Prostate gland (tissue), 2 donors: Measurements from ENCODE around the gene ATP5F1E. TPM values are rescaled to one million over a fixed set of nuclear protein-coding genes. Genes with fewer than 3 reads are reported as not detected.

Source experiments
- DNase-seq: peaks from one replicate; pipeline ENCODE4 v3.0.0-alpha.2; 2019; ENCODE audit warnings: low spot score
- H3K27ac ChIP-seq, 2 donors: fragments of 200-600 bp; sonication (generic); 2 replicates each; pipeline ENCODE4 v1.5.1; 2017 to 2019
- H3K27me3 ChIP-seq: fragments of 200-600 bp; sonication (generic); replicated peaks from 2 replicates; pipeline ENCODE4 v1.5.1; 2019; ENCODE audit not compliant: insufficient read depth
- H3K36me3 ChIP-seq, 2 donors: fragments of 200-600 bp; sonication (generic); 1 replicate in 1 of 2; 2 replicates in 1 of 2; pipeline versions ENCODE4 v1.5.1 to v1.8.1; 2017 to 2019
- H3K4me1 ChIP-seq: fragments of 200-600 bp; sonication (generic); replicated peaks from 2 replicates; pipeline ENCODE4 v1.5.1; 2019
- H3K4me3 ChIP-seq, 2 donors: fragments of 200-600 bp; sonication (generic); 2 replicates each; pipeline ENCODE4 v1.5.1; 2017 to 2019
- H3K9me3 ChIP-seq: fragments of 200-600 bp; sonication (generic); 2 replicates; pipeline ENCODE4 v1.5.1; 2017
- POLR2A ChIP-seq: fragments of 450-650 bp; IDR thresholded peaks from one replicate; pipeline ENCODE4 v1.6.1; 2016; ENCODE audit warnings: antibody characterized with exemption, mild to moderate bottlenecking
- POLR2AphosphoS5 ChIP-seq: sonication (generic); formaldehyde crosslinking; IDR thresholded peaks from one replicate; pipeline ENCODE4 v1.6.1; 2017; ENCODE audit warnings: antibody characterized with exemption
- WGBS: methylation state at CpG from one replicate; pipeline ENCODE4 v1.1.5; 2018; 5-methylcytosine and 5-hydroxymethylcytosine counted together
- intact Hi-C: fragments of 100-400 bp; cut with DNase I; formaldehyde crosslinking; loops from one replicate; pipeline ENCODE4 v1.14.2; 2022
- total RNA-seq, 2 donors: library from RNA; depleted of rRNA; stranded (reverse); fragments of >200 nt; gene quantifications; one replicate each; pipeline ENCODE4 v1.1.0, GENCODE V29; 2016
- TF ChIP-seq, protein P1 (sequence below), 4 experiments: fragments of 200-600 bp in 2 of 4; fragments of 450-650 bp in 2 of 4; sonication (generic) in 2 of 4; IDR thresholded peaks; 1 replicate in 3 of 4; 2 replicates in 1 of 4; pipeline ENCODE4 v1.5.1; 2016 to 2019; ENCODE audit warnings: antibody characterized with exemption in 4 of 4, mild to moderate bottlenecking in 2 of 4, moderate library complexity in 2 of 4

The ATP5F1E gene
- total RNA-seq, 2 donors from 2014 or later, result 23.5 to 24.4 TPM

DNA sequence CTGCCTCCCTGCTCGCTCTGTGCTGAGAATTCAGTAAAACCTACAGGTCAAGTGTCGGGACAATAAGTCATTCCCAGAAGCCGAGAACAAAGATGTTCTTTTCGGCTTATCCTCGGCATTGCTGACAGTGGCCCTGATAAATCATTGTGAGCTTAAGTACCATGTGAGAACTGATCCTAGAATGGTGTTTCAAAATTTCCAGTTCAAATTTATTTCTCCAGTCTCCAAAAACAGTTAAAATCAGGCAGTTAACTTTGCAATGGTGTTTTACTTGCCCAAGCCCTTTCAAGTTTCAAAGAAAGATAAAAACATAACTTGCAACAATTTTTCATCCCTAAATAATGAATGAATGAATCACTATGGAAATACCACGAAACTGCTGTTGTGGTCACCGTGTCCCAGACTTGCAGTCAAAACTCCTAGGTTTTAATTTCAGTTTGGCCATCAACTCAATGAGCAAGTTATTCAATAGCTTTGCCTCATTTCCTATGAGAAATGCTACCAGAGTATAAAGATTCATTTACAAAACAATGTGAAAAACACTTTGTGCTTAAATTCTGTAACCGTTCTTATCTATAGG, 4.3 kb downstream of the ATP5F1E start:
- no peak for DNase-seq
- TF ChIP-seq POLR2A, result no peak
- no peak for TF ChIP-seq POLR2AphosphoS5
- TF ChIP-seq, protein P1, sequence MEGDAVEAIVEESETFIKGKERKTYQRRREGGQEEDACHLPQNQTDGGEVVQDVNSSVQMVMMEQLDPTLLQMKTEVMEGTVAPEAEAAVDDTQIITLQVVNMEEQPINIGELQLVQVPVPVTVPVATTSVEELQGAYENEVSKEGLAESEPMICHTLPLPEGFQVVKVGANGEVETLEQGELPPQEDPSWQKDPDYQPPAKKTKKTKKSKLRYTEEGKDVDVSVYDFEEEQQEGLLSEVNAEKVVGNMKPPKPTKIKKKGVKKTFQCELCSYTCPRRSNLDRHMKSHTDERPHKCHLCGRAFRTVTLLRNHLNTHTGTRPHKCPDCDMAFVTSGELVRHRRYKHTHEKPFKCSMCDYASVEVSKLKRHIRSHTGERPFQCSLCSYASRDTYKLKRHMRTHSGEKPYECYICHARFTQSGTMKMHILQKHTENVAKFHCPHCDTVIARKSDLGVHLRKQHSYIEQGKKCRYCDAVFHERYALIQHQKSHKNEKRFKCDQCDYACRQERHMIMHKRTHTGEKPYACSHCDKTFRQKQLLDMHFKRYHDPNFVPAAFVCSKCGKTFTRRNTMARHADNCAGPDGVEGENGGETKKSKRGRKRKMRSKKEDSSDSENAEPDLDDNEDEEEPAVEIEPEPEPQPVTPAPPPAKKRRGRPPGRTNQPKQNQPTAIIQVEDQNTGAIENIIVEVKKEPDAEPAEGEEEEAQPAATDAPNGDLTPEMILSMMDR (IDR thresholded peaks at IDR 0.05), result no peak
- Histone ChIP-seq H3K36me3 (no peaks in the 10 kb centered on the region), H3K27me3 (no peaks in the 10 kb centered on the region), H3K27ac (no peak overlapping the region), H3K9me3 (no peaks in the 10 kb centered on the region), H3K4me3 (no peak overlapping the region), H3K4me1 (peaks cover 7% of the 10 kb centered on the region)
- 64% methylated on average over 8 of the region's 8 CpGs for WGBS
- intact Hi-C loops, result no loop called here

DNA sequence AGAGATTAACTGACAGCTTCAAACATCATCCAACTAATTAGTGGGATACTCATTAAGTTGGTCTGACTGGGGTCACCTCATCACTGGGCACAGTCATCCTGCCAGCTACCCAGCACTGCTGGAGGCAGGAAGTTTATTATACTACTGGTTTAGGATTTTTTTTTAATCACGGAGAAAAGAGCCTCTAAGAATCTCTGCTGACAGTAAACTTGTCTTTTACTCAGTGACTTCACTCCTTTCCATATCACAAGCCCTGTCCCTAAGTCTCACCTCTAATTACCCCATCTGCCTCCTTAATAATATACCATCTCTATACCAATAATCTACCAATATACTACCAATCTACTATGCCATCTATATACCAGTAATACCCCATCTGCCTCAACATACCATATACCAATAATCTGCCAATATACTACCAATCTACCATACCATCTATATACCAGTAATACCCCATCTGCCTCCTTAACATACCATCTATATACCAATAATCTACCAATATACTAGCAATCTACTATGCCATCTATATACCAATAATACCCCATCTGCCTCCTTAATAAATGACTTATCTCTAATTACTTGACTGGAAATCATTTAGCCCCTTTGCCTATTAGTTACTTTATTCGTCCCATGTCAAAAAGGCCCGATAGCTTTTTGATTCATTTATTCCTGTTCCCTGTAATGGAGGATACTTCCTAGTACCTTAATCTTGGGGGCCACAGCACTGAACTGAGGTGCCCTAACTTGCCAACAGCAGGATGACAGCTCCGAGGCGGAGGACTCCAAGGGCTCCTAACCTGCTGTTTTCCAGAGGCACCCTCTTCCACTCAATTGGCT, 5.0 kb downstream of the ATP5F1E start:
- intact Hi-C loops, result no loop called here
- H3K27me3 ChIP-seq, result no peaks in the 10 kb centered on the region
- H3K36me3 ChIP-seq, result no peaks in the 10 kb centered on the region
- 80% methylated on average over 5 of the region's 5 CpGs for WGBS
- no peak for DNase-seq
- no peaks in the 10 kb centered on the region for H3K9me3 ChIP-seq
- H3K4me1 ChIP-seq, result peaks cover 7% of the 10 kb centered on the region
- H3K4me3 ChIP-seq, result no peak overlapping the region
- no peak overlapping the region for H3K27ac ChIP-seq
- TF ChIP-seq, protein P1 (IDR thresholded peaks at IDR 0.05), result no peak
- TF ChIP-seq POLR2A, result no peak
- TF ChIP-seq POLR2AphosphoS5, result no peak

DNA sequence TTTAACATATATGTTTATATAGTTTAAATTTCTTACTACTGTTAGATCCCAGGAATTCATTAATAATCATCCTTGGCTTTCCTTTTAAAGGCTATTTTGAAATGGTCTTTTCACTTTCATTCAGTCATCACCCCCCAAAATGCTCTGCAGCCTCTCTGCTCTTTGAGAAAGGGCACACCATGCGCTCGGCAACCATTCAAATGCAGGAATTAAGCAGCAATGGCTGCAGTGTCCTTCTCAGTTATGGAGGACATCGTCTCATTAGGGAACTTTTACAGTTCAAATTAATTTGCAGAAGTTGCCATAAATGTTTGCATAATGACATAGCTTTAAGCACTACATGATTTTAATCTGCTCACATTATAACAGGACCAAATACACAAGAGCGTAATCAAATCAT, 6.6 kb downstream of the ATP5F1E start:
- intact Hi-C loops, result no loop called here
- TF ChIP-seq, protein P1 (IDR thresholded peaks at IDR 0.05), result no peak
- TF ChIP-seq POLR2AphosphoS5, result no peak
- no peak for TF ChIP-seq POLR2A
- no peak overlapping the region for H3K27ac ChIP-seq
- no peaks in the 10 kb centered on the region for H3K27me3 ChIP-seq
- no peaks in the 10 kb centered on the region for H3K4me1 ChIP-seq
- no peaks in the 10 kb centered on the region for H3K36me3 ChIP-seq
- H3K4me3 ChIP-seq, result no peak overlapping the region
- 91% methylated on average over 4 of the region's 4 CpGs for WGBS
- no peaks in the 10 kb centered on the region for H3K9me3 ChIP-seq
- no peak for DNase-seq

DNA sequence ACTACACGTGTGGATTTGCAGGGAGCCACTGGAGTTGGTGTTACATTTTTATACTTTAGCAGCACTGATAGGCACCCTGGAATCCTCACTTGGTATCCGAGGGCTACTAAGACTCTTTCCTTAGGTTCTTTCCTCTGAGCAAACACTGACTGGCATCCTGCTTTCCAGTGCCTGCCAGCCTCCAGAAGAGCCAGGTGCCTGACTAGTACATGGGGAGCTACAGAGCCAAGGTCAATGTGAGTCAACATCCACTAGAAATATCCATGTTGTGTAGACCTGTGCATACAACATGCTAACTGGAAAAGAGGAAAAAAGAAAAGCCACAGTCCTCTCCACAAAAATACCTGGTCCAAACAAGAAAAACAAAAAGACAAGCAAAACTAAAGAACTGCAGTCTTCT, 7.0 kb downstream of the ATP5F1E start:
- intact Hi-C loops, result no loop called here
- no peaks in the 10 kb centered on the region for H3K4me1 ChIP-seq

More for the DNA sequence above, 7.0 kb downstream of the ATP5F1E start:
- DNase-seq, result no peak
- H3K36me3 ChIP-seq, result no peaks in the 10 kb centered on the region
- WGBS, result 57% methylated on average over 2 of the region's 2 CpGs
- no peaks in the 10 kb centered on the region for H3K9me3 ChIP-seq
- H3K27me3 ChIP-seq, result no peaks in the 10 kb centered on the region
- no peak overlapping the region for H3K4me3 ChIP-seq
- no peak overlapping the region for H3K27ac ChIP-seq
- TF ChIP-seq POLR2A (no peak), POLR2AphosphoS5 (no peak)
- TF ChIP-seq, protein P1 (IDR thresholded peaks at IDR 0.05), result no peak
